ENCODE results near the gene LEAP2. TPM values are rescaled to one million over a fixed set of nuclear protein-coding genes. Genes with fewer than 3 reads are reported as not detected.

Gene LEAP2
- total and polyA plus RNA-seq, 10 of the 15 experiments (the other 5 are each of a cell fraction or from before 2014, with no cell fraction given) = 1.9 to 8.8 (median 2.3) TPM

DNA sequence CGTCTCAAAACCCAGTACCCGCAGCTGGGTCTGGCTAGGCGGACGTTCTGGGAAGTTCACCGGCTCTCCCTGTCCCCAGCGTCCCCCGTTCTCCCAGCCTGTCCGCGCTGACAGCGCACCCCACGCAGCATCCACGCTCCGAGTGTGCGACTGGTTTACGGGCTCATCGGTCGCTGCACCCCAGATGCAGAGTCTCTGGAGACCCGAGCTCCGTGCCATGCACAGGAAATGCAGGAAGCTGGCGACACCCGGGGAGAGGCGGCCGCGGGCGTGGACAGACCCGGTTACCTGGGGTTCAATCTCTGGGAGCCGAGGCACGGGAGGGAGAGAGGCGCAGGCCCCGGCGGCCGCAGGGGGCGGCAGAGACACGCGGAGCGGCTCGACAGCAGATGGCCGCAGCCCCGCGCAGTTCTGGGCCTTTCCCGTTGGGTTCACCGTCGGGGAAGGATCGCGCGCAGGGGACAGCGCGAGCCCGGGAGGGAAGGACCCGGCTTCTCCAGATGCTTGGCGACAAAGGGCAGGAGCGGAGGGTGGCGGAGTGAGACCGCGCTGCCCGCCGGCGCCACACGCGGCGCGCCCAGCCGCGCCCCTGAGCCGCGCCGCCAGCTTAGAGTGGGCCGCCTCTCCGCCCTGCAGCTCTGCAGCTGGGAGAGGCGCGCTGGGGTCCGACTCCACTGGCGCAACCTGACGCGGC lies 43.6 kb upstream of the LEAP2 start (continued):
- peak; percentile 84 to 94 (median 89) for TF ChIP-seq CTCF (IDR thresholded peaks at IDR 0.05 in 2 of 3, conservative IDR thresholded peaks at IDR 0.05 in 1 of 3; ENCODE audit: control insufficient read depth in 2 of 3, extremely low read depth in 1 of 3, insufficient read depth in 1 of 3, low read depth in 3 of 3, low read length in 3 of 3)
- TF ChIP-seq, protein P1, sequence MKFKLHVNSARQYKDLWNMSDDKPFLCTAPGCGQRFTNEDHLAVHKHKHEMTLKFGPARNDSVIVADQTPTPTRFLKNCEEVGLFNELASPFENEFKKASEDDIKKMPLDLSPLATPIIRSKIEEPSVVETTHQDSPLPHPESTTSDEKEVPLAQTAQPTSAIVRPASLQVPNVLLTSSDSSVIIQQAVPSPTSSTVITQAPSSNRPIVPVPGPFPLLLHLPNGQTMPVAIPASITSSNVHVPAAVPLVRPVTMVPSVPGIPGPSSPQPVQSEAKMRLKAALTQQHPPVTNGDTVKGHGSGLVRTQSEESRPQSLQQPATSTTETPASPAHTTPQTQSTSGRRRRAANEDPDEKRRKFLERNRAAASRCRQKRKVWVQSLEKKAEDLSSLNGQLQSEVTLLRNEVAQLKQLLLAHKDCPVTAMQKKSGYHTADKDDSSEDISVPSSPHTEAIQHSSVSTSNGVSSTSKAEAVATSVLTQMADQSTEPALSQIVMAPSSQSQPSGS (IDR thresholded peaks at IDR 0.05; ENCODE audit: low read length) = no peak
- TF ChIP-seq, protein P2, sequence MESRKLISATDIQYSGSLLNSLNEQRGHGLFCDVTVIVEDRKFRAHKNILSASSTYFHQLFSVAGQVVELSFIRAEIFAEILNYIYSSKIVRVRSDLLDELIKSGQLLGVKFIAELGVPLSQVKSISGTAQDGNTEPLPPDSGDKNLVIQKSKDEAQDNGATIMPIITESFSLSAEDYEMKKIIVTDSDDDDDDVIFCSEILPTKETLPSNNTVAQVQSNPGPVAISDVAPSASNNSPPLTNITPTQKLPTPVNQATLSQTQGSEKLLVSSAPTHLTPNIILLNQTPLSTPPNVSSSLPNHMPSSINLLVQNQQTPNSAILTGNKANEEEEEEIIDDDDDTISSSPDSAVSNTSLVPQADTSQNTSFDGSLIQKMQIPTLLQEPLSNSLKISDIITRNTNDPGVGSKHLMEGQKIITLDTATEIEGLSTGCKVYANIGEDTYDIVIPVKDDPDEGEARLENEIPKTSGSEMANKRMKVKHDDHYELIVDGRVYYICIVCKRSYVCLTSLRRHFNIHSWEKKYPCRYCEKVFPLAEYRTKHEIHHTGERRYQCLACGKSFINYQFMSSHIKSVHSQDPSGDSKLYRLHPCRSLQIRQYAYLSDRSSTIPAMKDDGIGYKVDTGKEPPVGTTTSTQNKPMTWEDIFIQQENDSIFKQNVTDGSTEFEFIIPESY (IDR thresholded peaks at IDR 0.05) = no peak
- TF ChIP-seq IRF3 (IDR thresholded peaks at IDR 0.05) = no peak; the same call in 1 of the 2 replicates
- peak; percentile 59; the same call in 1 of the 2 replicates for TF ChIP-seq ZNF217 (IDR thresholded peaks at IDR 0.05)
- TF ChIP-seq ZBED1 (IDR thresholded peaks at IDR 0.05; ENCODE audit: borderline replicate concordance) = no peak
- no peak for TF ChIP-seq SMAD1 (IDR thresholded peaks at IDR 0.05; ENCODE audit: low read depth, partially characterized antibody)
- peak; percentile 44 for TF ChIP-seq MYC (IDR thresholded peaks at IDR 0.05; ENCODE audit: insufficient read depth, insufficient read length, insufficient replicate concordance, low read length, severe bottlenecking)
- TF ChIP-seq SRF (IDR thresholded peaks at IDR 0.05; ENCODE audit: low read depth in 2 of 2, low read length in 2 of 2) = no peak
- no peak for TF ChIP-seq ZNF274 (IDR thresholded peaks at IDR 0.05; ENCODE audit: insufficient read depth, insufficient read length)
- TF ChIP-seq NR2F1 (conservative IDR thresholded peaks at IDR 0.05) = peak; percentile 27; the same call in 1 of the 2 replicates
- no peak for TF ChIP-seq SKIL (IDR thresholded peaks at IDR 0.05; ENCODE audit: low read depth, poor library complexity, severe bottlenecking)
- TF ChIP-seq BCL11A (IDR thresholded peaks at IDR 0.05; ENCODE audit: low read depth, low read length) = no peak
- no peak for TF ChIP-seq REST (IDR thresholded peaks at IDR 0.05; ENCODE audit: low read depth, low read length)
- TF ChIP-seq RAD21 (IDR thresholded peaks at IDR 0.05; ENCODE audit: insufficient read depth, low read depth, low read length) = peak; percentile 73

Data from GM12878 (cell line).